Uterus (tissue), 2 donors: Measurements from ENCODE around the gene ACP6.

Experiments
- POLR2A ChIP-seq, 2 donors: fragments of 450-650 bp; IDR thresholded peaks; one replicate each; pipeline ENCODE4 v1.6.1; 2016; ENCODE audit warnings: antibody characterized with exemption in 2 of 2, mild to moderate bottlenecking in 1 of 2, moderate library complexity in 1 of 2
- TF ChIP-seq, protein P1 (sequence below), 4 experiments: fragments of 200-600 bp in 2 of 4; fragments of 450-650 bp in 2 of 4; sonication (generic) in 2 of 4; IDR thresholded peaks; one replicate each; pipeline ENCODE4 v1.5.1; 2016 to 2019; ENCODE audit warnings: antibody characterized with exemption in 4 of 4, mild to moderate bottlenecking in 2 of 4, moderate library complexity in 1 of 4

- TF ChIP-seq, protein P1, sequence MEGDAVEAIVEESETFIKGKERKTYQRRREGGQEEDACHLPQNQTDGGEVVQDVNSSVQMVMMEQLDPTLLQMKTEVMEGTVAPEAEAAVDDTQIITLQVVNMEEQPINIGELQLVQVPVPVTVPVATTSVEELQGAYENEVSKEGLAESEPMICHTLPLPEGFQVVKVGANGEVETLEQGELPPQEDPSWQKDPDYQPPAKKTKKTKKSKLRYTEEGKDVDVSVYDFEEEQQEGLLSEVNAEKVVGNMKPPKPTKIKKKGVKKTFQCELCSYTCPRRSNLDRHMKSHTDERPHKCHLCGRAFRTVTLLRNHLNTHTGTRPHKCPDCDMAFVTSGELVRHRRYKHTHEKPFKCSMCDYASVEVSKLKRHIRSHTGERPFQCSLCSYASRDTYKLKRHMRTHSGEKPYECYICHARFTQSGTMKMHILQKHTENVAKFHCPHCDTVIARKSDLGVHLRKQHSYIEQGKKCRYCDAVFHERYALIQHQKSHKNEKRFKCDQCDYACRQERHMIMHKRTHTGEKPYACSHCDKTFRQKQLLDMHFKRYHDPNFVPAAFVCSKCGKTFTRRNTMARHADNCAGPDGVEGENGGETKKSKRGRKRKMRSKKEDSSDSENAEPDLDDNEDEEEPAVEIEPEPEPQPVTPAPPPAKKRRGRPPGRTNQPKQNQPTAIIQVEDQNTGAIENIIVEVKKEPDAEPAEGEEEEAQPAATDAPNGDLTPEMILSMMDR (IDR thresholded peaks at IDR 0.05): no peak
- no peak for TF ChIP-seq POLR2A (IDR thresholded peaks at IDR 0.05)
Measured at GRCh38 chr1:147622731-147623130, 47.6 kb downstream of the ACP6 start.
